ENCODE data around the gene TTBK2.

- TF ChIP-seq, protein P1, sequence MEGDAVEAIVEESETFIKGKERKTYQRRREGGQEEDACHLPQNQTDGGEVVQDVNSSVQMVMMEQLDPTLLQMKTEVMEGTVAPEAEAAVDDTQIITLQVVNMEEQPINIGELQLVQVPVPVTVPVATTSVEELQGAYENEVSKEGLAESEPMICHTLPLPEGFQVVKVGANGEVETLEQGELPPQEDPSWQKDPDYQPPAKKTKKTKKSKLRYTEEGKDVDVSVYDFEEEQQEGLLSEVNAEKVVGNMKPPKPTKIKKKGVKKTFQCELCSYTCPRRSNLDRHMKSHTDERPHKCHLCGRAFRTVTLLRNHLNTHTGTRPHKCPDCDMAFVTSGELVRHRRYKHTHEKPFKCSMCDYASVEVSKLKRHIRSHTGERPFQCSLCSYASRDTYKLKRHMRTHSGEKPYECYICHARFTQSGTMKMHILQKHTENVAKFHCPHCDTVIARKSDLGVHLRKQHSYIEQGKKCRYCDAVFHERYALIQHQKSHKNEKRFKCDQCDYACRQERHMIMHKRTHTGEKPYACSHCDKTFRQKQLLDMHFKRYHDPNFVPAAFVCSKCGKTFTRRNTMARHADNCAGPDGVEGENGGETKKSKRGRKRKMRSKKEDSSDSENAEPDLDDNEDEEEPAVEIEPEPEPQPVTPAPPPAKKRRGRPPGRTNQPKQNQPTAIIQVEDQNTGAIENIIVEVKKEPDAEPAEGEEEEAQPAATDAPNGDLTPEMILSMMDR (IDR thresholded peaks at IDR 0.05; ENCODE audit: low read length): no peak
- TF ChIP-seq EZH2 (IDR thresholded peaks at IDR 0.05; ENCODE audit: borderline replicate concordance, low read length): no peak
Measured at GRCh38 chr15:42707873-42708544, 212.6 kb downstream of the TTBK2 start.
